Stimulated activated naive B cell treated with anti-CD40 and anti-IgM and Interleukin-4, amounts not matched to agents 10 μg/mL and 1 μg/mL and 100 μg/mL, for 72 hours (primary cell): Measurements from ENCODE around the gene MAP3K20.
A peak's percentile ranks its signal among the peaks of the same experiment; 100 is the strongest.

Experiments
- ATAC-seq, 2 donors: fragments of 150-1000 bp; cut with Tn5 transposase; replicated peaks; 2 replicates each; pipeline ENCODE4 v1.10.0; 2021; ENCODE audit warnings: moderate library complexity in 1 of 2
- DNase-seq: peaks from one replicate; pipeline ENCODE4 v3.0.0; 2021
- H3K27ac Mint-ChIP-seq: one replicate; pipeline ENCODE4 v1.8.0; 2022; ENCODE audit warnings: mild to moderate bottlenecking, mixed read lengths
- H3K27me3 Mint-ChIP-seq, 2 donors: one replicate each; pipeline ENCODE4 v1.8.0; 2022; ENCODE audit warnings: mixed read lengths in 2 of 2
- H3K36me3 Mint-ChIP-seq, 2 donors: one replicate each; pipeline ENCODE4 v1.8.0; 2022; ENCODE audit warnings: mixed read lengths in 2 of 2, mild to moderate bottlenecking in 1 of 2
- H3K4me1 Mint-ChIP-seq, 2 donors: one replicate each; pipeline ENCODE4 v1.8.0; 2022; ENCODE audit warnings: mixed read lengths in 2 of 2, mild to moderate bottlenecking in 1 of 2
- H3K4me3 Mint-ChIP-seq, 2 donors: one replicate each; pipeline ENCODE4 v1.8.0; 2022; ENCODE audit warnings: mild to moderate bottlenecking in 2 of 2, mixed read lengths in 2 of 2, moderate library complexity in 1 of 2
- H3K9me3 Mint-ChIP-seq, 2 donors: one replicate each; pipeline ENCODE4 v1.8.0; 2022; ENCODE audit warnings: mixed read lengths in 2 of 2, mild to moderate bottlenecking in 1 of 2

The MAP3K20 gene

DNA sequence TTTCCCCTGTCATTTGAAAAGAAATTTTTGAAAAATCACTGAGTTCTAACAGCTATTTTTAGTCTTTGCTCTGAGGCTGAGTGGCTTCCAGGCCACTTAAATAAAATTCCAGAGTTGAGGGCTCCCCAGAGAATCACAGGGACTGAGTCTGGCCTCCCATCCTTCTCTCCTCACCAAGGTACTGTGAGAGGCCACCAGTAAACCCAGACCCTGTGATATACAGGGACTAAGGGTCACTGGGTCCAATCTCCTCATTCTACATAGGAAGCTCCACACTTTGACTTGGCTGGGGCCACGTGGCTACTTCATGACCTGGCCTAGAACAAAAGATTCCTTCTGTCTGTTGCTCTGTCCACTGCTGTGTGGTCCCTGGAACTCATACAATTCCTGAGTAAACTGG is 155.8 kb downstream of the MAP3K20 start:
- no peak for ATAC-seq
- Mint-ChIP-seq H3K27me3 (no peaks in the 10 kb centered on the region), H3K4me1 (no peaks in the 10 kb centered on the region)

DNA sequence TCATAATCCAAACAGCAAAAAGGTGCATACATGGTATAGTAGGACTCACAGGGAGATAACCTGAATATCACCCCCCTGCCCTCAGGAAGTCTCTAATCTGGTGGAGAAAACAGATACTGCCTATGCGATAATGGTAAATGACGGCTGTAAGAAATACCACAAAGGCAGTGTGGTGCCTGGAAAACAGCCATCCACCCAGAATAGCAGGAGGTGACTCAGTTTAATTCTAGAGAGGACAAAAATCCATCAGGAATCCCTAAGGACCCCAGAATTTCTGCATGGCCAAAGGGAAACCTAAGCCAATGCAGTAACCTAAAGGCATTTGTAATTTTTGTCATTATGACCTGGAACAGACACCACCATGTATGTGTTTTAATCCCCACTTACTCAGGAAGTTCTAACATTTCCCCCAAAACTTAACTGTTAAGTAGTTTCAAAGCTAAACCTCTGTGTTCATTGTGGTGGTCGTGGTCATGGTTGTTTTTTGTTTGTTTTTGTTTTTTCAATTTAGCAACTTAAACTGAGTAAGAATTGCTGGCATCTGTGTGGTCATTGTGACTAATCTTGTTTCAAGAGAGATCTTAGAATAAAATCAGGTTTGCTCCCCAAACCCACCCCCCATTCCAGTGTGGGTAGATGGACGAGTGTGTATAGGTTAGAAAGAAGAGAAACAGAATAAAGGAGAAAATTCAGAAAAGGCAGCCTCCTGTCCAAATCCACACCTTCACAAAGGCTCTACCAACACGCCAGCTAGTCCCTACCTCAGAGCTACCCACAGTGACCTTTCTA is 157.5 kb downstream of the MAP3K20 start:
- H3K27me3 Mint-ChIP-seq: no peaks in the 10 kb centered on the region
- H3K4me1 Mint-ChIP-seq: no peaks in the 10 kb centered on the region
- no peak for ATAC-seq
- H3K4me3 Mint-ChIP-seq: no peak overlapping the region
- no peak for DNase-seq
- no peak overlapping the region for H3K27ac Mint-ChIP-seq
- H3K9me3 Mint-ChIP-seq: no peaks in the 10 kb centered on the region
- H3K36me3 Mint-ChIP-seq: peaks cover 17 to 39% of the 10 kb centered on the region in 2 donors

More for the DNA sequence above, 155.8 kb downstream of the MAP3K20 start:
- Mint-ChIP-seq H3K9me3 (no peaks in the 10 kb centered on the region), H3K27ac (no peak overlapping the region), H3K4me3 (no peak overlapping the region), H3K36me3 (peaks cover 14 to 36% of the 10 kb centered on the region in 2 donors)
- DNase-seq: no peak

DNA sequence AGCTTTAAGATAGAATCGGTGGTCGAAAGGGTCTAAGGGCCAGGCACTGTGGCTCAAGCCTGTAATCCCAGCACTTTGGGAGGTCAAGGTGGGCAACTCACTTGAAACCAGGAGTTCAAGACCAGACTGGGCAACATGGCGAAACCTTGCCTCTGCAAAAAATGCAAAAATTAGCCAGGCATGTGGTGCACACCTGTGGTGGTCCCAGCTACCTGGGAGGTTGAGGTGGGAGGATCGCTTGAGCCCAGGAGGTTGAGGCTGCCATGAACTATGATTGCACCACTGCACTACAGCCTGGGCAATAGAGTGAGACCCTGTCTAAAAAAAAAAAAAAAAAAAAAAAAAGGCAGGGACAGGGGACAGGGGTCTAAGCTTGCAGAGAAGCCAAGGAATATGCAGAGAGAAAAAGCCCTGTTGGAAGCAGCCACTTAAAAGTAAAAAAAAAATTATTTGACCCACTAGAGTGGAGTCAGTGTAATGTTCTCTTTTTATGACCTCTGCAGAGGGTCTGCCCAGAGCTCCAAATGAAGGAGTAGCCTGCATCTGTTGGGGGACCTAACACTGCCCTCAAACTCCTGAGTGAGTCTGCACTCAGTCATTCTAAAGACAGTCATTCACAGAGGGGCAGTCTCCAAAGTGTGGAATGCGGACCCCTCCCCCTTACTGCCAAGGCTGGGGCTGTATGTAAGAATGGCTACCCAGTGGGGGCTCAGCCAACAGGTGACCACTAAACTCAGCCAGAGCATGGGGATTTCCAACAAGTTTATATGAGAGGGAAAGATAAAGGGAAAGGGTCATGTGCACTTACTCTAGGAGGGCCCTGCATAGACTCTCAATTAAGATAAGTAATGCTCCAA is 160.5 kb downstream of the MAP3K20 start:
- ATAC-seq: no peak
- H3K4me3 Mint-ChIP-seq: no peak overlapping the region
- no peak for DNase-seq
- H3K4me1 Mint-ChIP-seq: peaks cover 0 to 2% of the 10 kb centered on the region in 2 donors
- no peak overlapping the region for H3K27ac Mint-ChIP-seq
- H3K36me3 Mint-ChIP-seq: peaks cover 23 to 42% of the 10 kb centered on the region in 2 donors
- H3K27me3 Mint-ChIP-seq: no peaks in the 10 kb centered on the region
- H3K9me3 Mint-ChIP-seq: peaks cover 0 to 3% of the 10 kb centered on the region in 2 donors

DNA sequence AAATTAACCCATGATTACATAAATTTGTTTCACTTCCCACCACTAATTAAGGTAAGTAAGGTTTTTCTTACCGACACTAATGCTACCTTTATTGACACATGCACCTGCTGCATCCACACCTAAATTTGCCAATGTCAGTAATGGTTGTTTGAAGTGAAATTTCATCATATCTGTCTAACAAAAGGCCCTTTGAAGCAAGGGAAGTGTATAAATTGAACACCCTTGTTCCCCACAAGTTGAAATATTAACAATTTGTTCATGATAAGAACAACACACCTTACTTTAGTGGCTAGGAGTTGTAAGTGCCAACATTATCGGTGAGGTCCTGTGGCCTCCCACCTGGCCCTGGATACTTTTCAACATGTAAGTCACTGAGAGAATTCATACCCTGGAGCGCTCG is 162.7 kb downstream of the MAP3K20 start:
- H3K27me3 Mint-ChIP-seq: no peaks in the 10 kb centered on the region
- H3K9me3 Mint-ChIP-seq: peaks cover 0 to 3% of the 10 kb centered on the region in 2 donors

DNA sequence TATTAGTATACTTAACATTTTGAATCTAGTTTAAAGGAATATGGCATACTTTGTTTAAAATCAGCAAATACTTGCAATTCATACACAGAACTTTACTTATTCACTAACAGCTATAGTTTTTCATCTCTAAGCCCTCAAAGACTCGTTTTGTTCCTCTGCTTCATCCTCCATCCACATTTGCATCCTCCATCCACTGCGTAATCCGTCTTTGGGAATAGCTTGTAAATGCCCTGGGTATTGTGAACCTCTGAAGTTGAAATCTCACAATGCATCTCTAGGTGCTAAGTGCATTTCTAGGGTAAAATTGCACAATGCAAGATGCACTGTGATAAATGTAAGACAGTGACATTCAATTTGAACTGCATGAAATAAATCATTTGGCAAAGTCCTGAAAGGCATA is 163.2 kb downstream of the MAP3K20 start:
- no peak for DNase-seq
- no peak for ATAC-seq
- no peaks in the 10 kb centered on the region for H3K27me3 Mint-ChIP-seq
- no peak overlapping the region for H3K27ac Mint-ChIP-seq
- H3K4me3 Mint-ChIP-seq: no peak overlapping the region
- H3K36me3 Mint-ChIP-seq: peaks cover 19 to 39% of the 10 kb centered on the region in 2 donors
- peaks cover 0 to 3% of the 10 kb centered on the region in 2 donors for H3K9me3 Mint-ChIP-seq
- H3K4me1 Mint-ChIP-seq: peaks cover 0 to 2% of the 10 kb centered on the region in 2 donors

More for the DNA sequence above, 162.7 kb downstream of the MAP3K20 start:
- no peak overlapping the region for H3K4me3 Mint-ChIP-seq
- DNase-seq (no peak), ATAC-seq (no peak)
- peaks cover 20 to 40% of the 10 kb centered on the region in 2 donors for H3K36me3 Mint-ChIP-seq
- peaks cover 0 to 2% of the 10 kb centered on the region in 2 donors for H3K4me1 Mint-ChIP-seq
- H3K27ac Mint-ChIP-seq: no peak overlapping the region

DNA sequence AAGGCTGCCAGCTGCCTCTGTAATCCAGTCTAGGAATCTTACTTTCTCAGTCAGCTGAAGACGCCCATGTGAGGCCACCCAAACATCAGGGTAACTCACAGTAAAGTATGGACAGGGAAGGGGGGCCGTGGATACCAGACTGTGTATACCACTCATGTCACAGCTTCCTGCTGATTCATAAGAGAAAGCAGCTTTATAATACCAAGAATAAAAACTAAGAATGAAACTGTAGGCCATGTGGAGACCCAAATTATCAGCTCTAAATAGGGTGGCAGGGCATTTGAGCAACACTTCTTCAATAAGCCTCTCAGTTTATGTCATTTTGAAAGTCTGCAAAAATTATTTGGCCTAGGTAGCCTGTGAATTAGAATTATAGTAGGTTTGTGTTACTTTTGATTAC is 164.0 kb downstream of the MAP3K20 start:
- Mint-ChIP-seq H3K27me3 (no peaks in the 10 kb centered on the region), H3K9me3 (peaks cover 0 to 3% of the 10 kb centered on the region in 2 donors), H3K36me3 (peaks cover 17 to 37% of the 10 kb centered on the region in 2 donors), H3K4me1 (peaks cover 0 to 2% of the 10 kb centered on the region in 2 donors), H3K27ac (no peak overlapping the region), H3K4me3 (no peak overlapping the region)
- ATAC-seq (peak; percentile 92 to 98), DNase-seq (peak; percentile 17)

DNA sequence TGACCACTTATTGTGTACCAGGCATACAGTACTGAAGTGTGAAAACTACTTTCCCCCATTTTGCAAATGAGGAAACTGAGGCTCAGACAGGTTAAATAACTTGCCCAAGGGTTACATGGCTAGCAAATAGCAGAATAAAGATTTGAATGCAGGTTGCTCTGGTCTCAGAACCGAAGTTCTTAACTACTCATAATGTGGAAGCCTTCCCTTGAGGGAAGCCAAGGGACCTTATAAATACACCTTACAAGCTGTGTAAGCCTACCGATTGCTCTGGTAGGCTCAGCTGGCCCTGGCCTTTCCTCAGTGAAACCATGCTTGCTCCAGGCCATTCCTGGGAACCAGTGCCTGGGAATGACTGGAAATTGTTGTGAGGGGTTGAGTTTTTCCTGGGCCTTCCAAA is 164.4 kb downstream of the MAP3K20 start:
- Mint-ChIP-seq H3K27ac (no peak overlapping the region), H3K4me3 (no peak overlapping the region), H3K9me3 (peaks cover 0 to 3% of the 10 kb centered on the region in 2 donors), H3K36me3 (peaks cover 13 to 33% of the 10 kb centered on the region in 2 donors), H3K4me1 (peaks cover 0 to 2% of the 10 kb centered on the region in 2 donors), H3K27me3 (no peaks in the 10 kb centered on the region)
- DNase-seq (no peak), ATAC-seq (peak in 1 of 2 donors; percentile 66)

DNA sequence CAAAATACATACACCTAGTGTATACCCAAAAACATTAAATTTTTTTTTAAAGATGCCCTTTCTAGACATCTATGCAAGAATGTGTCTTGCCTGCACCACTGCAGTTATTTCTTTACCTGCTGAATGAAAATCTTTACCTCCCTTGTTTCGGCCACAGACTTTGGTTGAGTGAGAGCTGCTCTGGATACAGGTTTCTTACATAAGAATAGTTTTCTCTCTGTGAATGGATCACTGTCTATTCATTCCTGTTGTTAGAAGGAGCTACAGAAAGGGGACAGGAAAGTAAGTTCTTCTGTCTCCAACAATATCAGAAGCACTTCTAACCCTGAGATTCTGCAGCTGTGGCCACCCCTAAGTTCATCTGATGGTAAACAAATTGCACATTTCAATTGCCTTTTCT is 166.0 kb downstream of the MAP3K20 start:
- ATAC-seq: no peak
- H3K36me3 Mint-ChIP-seq: peaks cover 9 to 29% of the 10 kb centered on the region in 2 donors
- H3K27ac Mint-ChIP-seq: no peak overlapping the region
- H3K4me1 Mint-ChIP-seq: peaks cover 0 to 2% of the 10 kb centered on the region in 2 donors
- peaks cover 0 to 3% of the 10 kb centered on the region in 2 donors for H3K9me3 Mint-ChIP-seq
- no peaks in the 10 kb centered on the region for H3K27me3 Mint-ChIP-seq
- DNase-seq: no peak
- no peak overlapping the region for H3K4me3 Mint-ChIP-seq

DNA sequence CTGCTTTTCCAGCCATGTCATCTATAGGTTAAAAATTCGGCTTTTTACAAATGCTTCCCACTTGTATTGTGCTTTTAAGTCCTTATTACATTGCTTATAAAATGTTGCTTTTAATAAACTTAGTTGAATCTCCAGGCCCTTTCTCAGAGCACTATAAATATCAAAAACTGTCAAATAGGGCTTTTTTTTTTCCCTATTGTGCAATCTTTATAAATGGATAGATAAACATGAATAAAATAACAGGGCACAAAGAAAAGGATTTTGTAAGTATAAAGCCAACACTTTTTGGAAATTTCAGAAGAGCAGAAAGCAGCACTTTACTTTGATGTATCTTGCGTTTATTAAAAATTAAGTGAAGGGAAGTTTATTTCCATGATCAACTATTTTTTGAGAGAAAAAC is 171.5 kb downstream of the MAP3K20 start:
- Mint-ChIP-seq H3K27ac (no peak overlapping the region), H3K9me3 (no peaks in the 10 kb centered on the region), H3K4me3 (no peak overlapping the region), H3K27me3 (no peaks in the 10 kb centered on the region), H3K4me1 (no peaks in the 10 kb centered on the region), H3K36me3 (peaks cover 3 to 12% of the 10 kb centered on the region in 2 donors)
- no peak for ATAC-seq
- DNase-seq: no peak

DNA sequence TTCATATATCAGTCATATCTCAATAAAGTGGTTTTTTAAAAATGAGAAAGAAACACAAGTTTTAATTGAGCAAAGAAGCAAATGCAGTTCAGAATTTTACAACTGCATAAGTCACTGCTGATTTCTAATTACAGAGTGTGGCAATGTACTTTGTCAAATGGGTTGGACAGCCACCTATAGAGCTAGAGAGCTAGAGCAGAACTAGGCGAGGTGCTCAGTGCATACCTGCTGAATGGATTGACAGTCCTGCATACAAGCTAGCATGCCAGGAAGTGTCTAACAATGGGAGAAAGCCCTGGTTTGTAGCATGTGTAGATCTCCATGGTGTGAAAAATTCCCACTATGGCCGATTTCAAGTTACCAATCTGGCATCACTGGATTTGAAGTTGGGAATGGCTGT is 172.7 kb downstream of the MAP3K20 start:
- Mint-ChIP-seq H3K9me3 (no peaks in the 10 kb centered on the region), H3K4me1 (no peaks in the 10 kb centered on the region), H3K27ac (no peak overlapping the region), H3K36me3 (peaks cover 4 to 13% of the 10 kb centered on the region in 2 donors), H3K27me3 (no peaks in the 10 kb centered on the region), H3K4me3 (no peak overlapping the region)
- DNase-seq (no peak), ATAC-seq (no peak)

DNA sequence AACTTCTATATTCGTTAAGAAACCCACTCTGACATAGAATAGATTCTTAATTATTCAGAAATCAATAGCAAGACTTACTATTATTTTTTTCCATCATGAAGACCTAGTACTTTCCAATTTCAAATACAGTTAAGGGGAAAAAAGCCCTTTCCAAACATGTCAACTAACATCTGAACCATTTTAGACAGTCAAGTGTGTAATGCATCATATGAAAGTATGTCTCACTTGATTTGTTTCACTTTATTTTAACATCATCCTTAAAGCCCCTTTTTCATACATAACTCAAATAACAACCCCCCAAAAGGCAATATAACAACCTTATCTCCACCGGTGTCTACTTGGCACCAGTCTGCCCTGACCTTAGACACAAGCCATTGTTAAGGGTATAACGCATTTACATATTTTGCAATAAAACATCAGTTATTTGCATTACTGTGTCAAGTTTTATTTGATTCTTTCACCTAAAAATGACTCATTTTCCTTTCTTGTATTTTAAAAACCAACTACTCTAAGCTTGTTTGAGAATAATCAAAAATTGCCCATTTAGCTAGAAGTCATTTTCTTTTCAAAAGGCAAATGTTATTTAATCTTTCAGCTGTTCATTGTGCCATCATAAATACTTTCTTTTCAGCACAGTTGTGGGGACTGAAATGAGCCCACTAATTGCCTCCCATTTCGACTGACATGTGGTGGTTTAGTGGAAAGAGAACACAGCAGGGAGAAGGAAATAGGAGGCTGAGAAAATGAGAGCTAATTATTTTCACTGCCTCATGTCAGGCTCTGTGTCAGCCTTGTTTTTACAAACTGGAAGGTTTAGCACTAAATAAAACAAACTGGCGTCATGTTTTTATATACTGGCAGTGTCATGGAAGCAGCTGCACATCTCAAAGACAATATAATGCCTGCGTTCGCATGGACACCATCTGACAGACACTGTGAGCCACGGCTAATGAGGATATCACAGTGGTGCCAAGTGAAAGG is 174.3 kb downstream of the MAP3K20 start:
- Mint-ChIP-seq H3K4me1 (no peaks in the 10 kb centered on the region), H3K27ac (no peak overlapping the region), H3K36me3 (peaks cover 2 to 7% of the 10 kb centered on the region in 2 donors), H3K9me3 (no peaks in the 10 kb centered on the region), H3K4me3 (no peak overlapping the region), H3K27me3 (no peaks in the 10 kb centered on the region)
- DNase-seq (no peak), ATAC-seq (no peak)

DNA sequence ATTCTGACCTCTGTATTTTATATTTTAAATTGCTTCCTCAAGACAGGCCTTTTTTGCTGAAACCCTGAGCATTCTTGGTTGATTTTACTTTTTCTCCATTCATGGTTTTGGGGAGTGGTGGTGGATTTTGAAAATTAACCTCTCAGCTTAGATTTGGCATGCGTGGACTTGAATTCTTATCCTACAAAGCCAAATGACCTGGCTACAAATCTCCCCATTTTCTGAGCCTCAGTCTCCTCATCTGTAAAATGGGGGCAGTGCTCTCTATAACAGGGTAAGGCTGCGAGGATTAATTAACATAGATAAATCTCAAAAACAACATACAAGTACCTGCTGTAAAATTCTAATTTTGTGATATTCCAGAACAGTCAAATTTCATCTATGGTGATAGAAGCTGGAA is 175.6 kb downstream of the MAP3K20 start:
- DNase-seq (no peak), ATAC-seq (no peak)
- Mint-ChIP-seq H3K4me1 (no peaks in the 10 kb centered on the region), H3K4me3 (no peak overlapping the region), H3K27ac (no peak overlapping the region), H3K36me3 (peaks cover 4 to 7% of the 10 kb centered on the region in 2 donors), H3K27me3 (no peaks in the 10 kb centered on the region), H3K9me3 (no peaks in the 10 kb centered on the region)

DNA sequence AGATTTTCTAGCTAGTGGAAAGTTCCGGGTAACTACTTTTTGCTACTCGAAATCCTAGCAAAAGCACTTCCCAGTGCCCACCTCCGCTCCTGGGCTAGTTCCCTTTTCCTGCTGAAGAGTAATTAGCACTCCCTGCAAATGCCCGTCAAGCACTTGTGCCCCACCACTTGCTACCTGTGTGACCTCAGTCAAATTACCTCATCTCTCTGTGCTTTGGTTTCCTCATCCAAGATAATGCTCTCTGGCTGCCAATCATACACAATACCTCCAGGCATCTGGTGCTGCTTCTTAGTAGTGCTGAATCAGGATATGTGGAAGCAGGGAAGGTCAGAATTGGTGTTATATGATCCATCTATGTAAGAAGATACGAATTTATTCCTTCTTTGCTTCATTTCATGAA is 176.9 kb downstream of the MAP3K20 start:
- no peak overlapping the region for H3K4me3 Mint-ChIP-seq
- no peak overlapping the region for H3K27ac Mint-ChIP-seq

DNA sequence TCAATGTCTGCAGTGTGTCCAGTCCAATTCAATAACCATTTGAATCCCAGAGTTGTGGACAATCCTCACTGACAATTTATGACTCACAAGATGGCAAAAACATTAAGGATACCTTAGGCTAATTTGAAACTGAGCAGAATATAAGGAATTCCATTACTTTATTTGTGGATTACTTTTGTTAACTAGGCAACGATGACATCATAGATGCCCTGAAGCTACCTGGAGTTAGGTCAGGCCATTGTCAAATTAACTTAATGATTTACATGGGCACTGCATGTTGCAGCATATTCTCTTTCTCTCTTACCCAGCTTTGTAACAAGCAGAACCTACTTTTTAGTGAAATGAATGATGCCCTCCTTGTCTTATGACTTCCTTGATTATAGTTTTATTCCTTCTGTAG is 179.0 kb downstream of the MAP3K20 start:
- H3K27ac Mint-ChIP-seq: no peak overlapping the region
- no peak overlapping the region for H3K4me3 Mint-ChIP-seq
- no peaks in the 10 kb centered on the region for H3K27me3 Mint-ChIP-seq
- peaks cover 6 to 20% of the 10 kb centered on the region in 2 donors for H3K36me3 Mint-ChIP-seq
- ATAC-seq (no peak), DNase-seq (no peak)
- no peaks in the 10 kb centered on the region for H3K9me3 Mint-ChIP-seq
- H3K4me1 Mint-ChIP-seq: no peaks in the 10 kb centered on the region

More for the DNA sequence above, 176.9 kb downstream of the MAP3K20 start:
- no peak for DNase-seq
- Mint-ChIP-seq H3K9me3 (no peaks in the 10 kb centered on the region), H3K27me3 (no peaks in the 10 kb centered on the region), H3K4me1 (no peaks in the 10 kb centered on the region), H3K36me3 (peaks cover 4 to 9% of the 10 kb centered on the region in 2 donors)
- no peak for ATAC-seq
